ENCODE data around the gene SLIT3. TPM values are rescaled to one million over a fixed set of nuclear protein-coding genes. Genes with fewer than 3 reads are reported as not detected.

The SLIT3 gene
- total and polyA plus RNA-seq, 4 experiments from 2014 or later, result not detected

GRCh38 chr5:168668078-168668477, 632.9 kb downstream of the SLIT3 start:
- Mint-ChIP-seq H3K4me3 (no peak overlapping the region), H3K27me3 (peaks cover 0 to 3% of the 10 kb centered on the region in 2 donors), H3K27ac (no peak overlapping the region), H3K36me3 (no peaks in the 10 kb centered on the region), H3K4me1 (no peaks in the 10 kb centered on the region), H3K9me3 (no peaks in the 10 kb centered on the region)
- Histone ChIP-seq H3K36me3 (ENCODE audit: insufficient read depth, low read length) (no peaks in the 10 kb centered on the region), H3K27ac (ENCODE audit: low read depth, low read length) (no peak overlapping the region), H3K4me3 (ENCODE audit: low read length in 2 of 2) (no peak overlapping the region), H3K9me3 (ENCODE audit: control insufficient read depth in 1 of 2, low read length in 2 of 2) (no peaks in the 10 kb centered on the region), H3K4me1 (ENCODE audit: insufficient read depth, low read length) (no peaks in the 10 kb centered on the region), H3K27me3 (ENCODE audit: insufficient read depth, low read length) (no peaks in the 10 kb centered on the region)
- intact Hi-C loops (cut with micrococcal nuclease), result no loop called here
- POLR2A ChIA-PET (ENCODE audit: partially characterized antibody), result no interaction called here
- CTCF ChIA-PET (ENCODE audit: partially characterized antibody), result interaction anchor here (1.1 to 1.4 kb wide), 2 partner anchors 11 to 13 kb away, joined by 3 to 5 read pairs; no protein-coding TSS in a partner anchor
- no peak for DNase-seq

- Histone ChIP-seq H3K27me3 (ENCODE audit: insufficient read depth, low read length) (no peaks in the 10 kb centered on the region), H3K36me3 (ENCODE audit: insufficient read depth, low read length) (no peaks in the 10 kb centered on the region), H3K4me3 (ENCODE audit: low read length in 2 of 2) (no peak overlapping the region), H3K9me3 (ENCODE audit: control insufficient read depth in 1 of 2, low read length in 2 of 2) (no peaks in the 10 kb centered on the region), H3K27ac (ENCODE audit: low read depth, low read length) (no peak overlapping the region), H3K4me1 (ENCODE audit: insufficient read depth, low read length) (no peaks in the 10 kb centered on the region)
- no peak overlapping the region for H3K27ac Mint-ChIP-seq
- H3K36me3 Mint-ChIP-seq, result no peaks in the 10 kb centered on the region
- POLR2A ChIA-PET (ENCODE audit: partially characterized antibody), result no interaction called here
- H3K9me3 Mint-ChIP-seq, result no peaks in the 10 kb centered on the region
- intact Hi-C loops (cut with micrococcal nuclease), result no loop called here
- CTCF ChIA-PET (ENCODE audit: partially characterized antibody), result interaction anchor here (1.1 to 1.4 kb wide), 2 partner anchors 11 to 14 kb away, joined by 3 to 5 read pairs; no protein-coding TSS in a partner anchor
- peak overlapping the region in 1 of 8 donors; percentile 7 for H3K4me3 Mint-ChIP-seq
- DNase-seq, result no peak
- H3K27me3 Mint-ChIP-seq, result peaks cover 0 to 7% of the 10 kb centered on the region in 2 donors
- no peaks in the 10 kb centered on the region for H3K4me1 Mint-ChIP-seq
Measured at GRCh38 chr5:168667301-168667840, 633.6 kb downstream of the SLIT3 start.

- Mint-ChIP-seq H3K27me3 (peaks cover under 1 to 10% of the 10 kb centered on the region in 2 donors), H3K4me1 (no peaks in the 10 kb centered on the region), H3K36me3 (no peaks in the 10 kb centered on the region), H3K9me3 (no peaks in the 10 kb centered on the region), H3K4me3 (no peak overlapping the region), H3K27ac (no peak overlapping the region)
- H3K9me3 ChIP-seq (ENCODE audit: control insufficient read depth in 1 of 2, low read length in 2 of 2), result no peaks in the 10 kb centered on the region
- CTCF ChIA-PET (ENCODE audit: partially characterized antibody), result interaction anchor here (1.0 kb wide), 1 partner anchor 11 kb away, joined by 4 read pairs; no protein-coding TSS in a partner anchor
- intact Hi-C loops (cut with micrococcal nuclease), result no loop called here
- no peaks in the 10 kb centered on the region for H3K27me3 ChIP-seq (ENCODE audit: insufficient read depth, low read length)
- H3K4me1 ChIP-seq (ENCODE audit: insufficient read depth, low read length), result no peaks in the 10 kb centered on the region
- H3K36me3 ChIP-seq (ENCODE audit: insufficient read depth, low read length), result no peaks in the 10 kb centered on the region
- no peak for DNase-seq
- H3K4me3 ChIP-seq (ENCODE audit: low read length in 2 of 2), result no peak overlapping the region
- POLR2A ChIA-PET (ENCODE audit: partially characterized antibody), result no interaction called here
- no peak overlapping the region for H3K27ac ChIP-seq (ENCODE audit: low read depth, low read length)
Measured at GRCh38 chr5:168666356-168666755, 634.6 kb downstream of the SLIT3 start.

GRCh38 chr5:168663276-168664004, 637.5 kb downstream of the SLIT3 start:
- DNase-seq, result no peak
- no peaks in the 10 kb centered on the region for H3K9me3 ChIP-seq (ENCODE audit: control insufficient read depth in 1 of 2, low read length in 2 of 2)
- no peak overlapping the region for H3K4me3 Mint-ChIP-seq
- H3K4me1 Mint-ChIP-seq, result no peaks in the 10 kb centered on the region
- no peak overlapping the region for H3K27ac Mint-ChIP-seq
- peaks cover 6 to 14% of the 10 kb centered on the region in 2 donors for H3K27me3 Mint-ChIP-seq
- no peak overlapping the region for H3K27ac ChIP-seq (ENCODE audit: low read depth, low read length)
- intact Hi-C loops (cut with micrococcal nuclease), result no loop called here
- no peaks in the 10 kb centered on the region for H3K27me3 ChIP-seq (ENCODE audit: insufficient read depth, low read length)
- H3K36me3 ChIP-seq (ENCODE audit: insufficient read depth, low read length), result no peaks in the 10 kb centered on the region
- H3K4me3 ChIP-seq (ENCODE audit: low read length in 2 of 2), result no peak overlapping the region
- no peaks in the 10 kb centered on the region for H3K4me1 ChIP-seq (ENCODE audit: insufficient read depth, low read length)
- POLR2A ChIA-PET (ENCODE audit: partially characterized antibody), result no interaction called here
- no peaks in the 10 kb centered on the region for H3K36me3 Mint-ChIP-seq
- H3K9me3 Mint-ChIP-seq, result no peaks in the 10 kb centered on the region
- CTCF ChIA-PET (ENCODE audit: partially characterized antibody), result no interaction called here

- Mint-ChIP-seq H3K4me1 (no peaks in the 10 kb centered on the region), H3K4me3 (no peak overlapping the region), H3K36me3 (no peaks in the 10 kb centered on the region), H3K27ac (no peak overlapping the region), H3K9me3 (no peaks in the 10 kb centered on the region), H3K27me3 (peaks cover 7 to 16% of the 10 kb centered on the region in 2 donors)
- POLR2A ChIA-PET (ENCODE audit: partially characterized antibody), result no interaction called here
- no peaks in the 10 kb centered on the region for H3K36me3 ChIP-seq (ENCODE audit: insufficient read depth, low read length)
- H3K4me3 ChIP-seq (ENCODE audit: low read length in 2 of 2), result no peak overlapping the region
- no peak for DNase-seq
- intact Hi-C loops (cut with micrococcal nuclease), result no loop called here
- no peaks in the 10 kb centered on the region for H3K9me3 ChIP-seq (ENCODE audit: control insufficient read depth in 1 of 2, low read length in 2 of 2)
- CTCF ChIA-PET (ENCODE audit: partially characterized antibody), result no interaction called here
- H3K27ac ChIP-seq (ENCODE audit: low read depth, low read length), result no peak overlapping the region
- H3K27me3 ChIP-seq (ENCODE audit: insufficient read depth, low read length), result no peaks in the 10 kb centered on the region
- no peaks in the 10 kb centered on the region for H3K4me1 ChIP-seq (ENCODE audit: insufficient read depth, low read length)
Measured at GRCh38 chr5:168661593-168662485, 639.1 kb downstream of the SLIT3 start.

GRCh38 chr5:168660691-168661090, 640.2 kb downstream of the SLIT3 start:
- H3K27me3 Mint-ChIP-seq, result peaks cover 8 to 16% of the 10 kb centered on the region in 2 donors
- Histone ChIP-seq H3K27me3 (ENCODE audit: insufficient read depth, low read length) (no peaks in the 10 kb centered on the region), H3K4me3 (ENCODE audit: low read length in 2 of 2) (no peak overlapping the region), H3K4me1 (ENCODE audit: insufficient read depth, low read length) (no peaks in the 10 kb centered on the region), H3K9me3 (ENCODE audit: control insufficient read depth in 1 of 2, low read length in 2 of 2) (no peaks in the 10 kb centered on the region), H3K27ac (ENCODE audit: low read depth, low read length) (no peak overlapping the region), H3K36me3 (ENCODE audit: insufficient read depth, low read length) (no peaks in the 10 kb centered on the region)
- ChIA-PET POLR2A (ENCODE audit: partially characterized antibody) (no interaction called here), CTCF (ENCODE audit: partially characterized antibody) (no interaction called here)
- intact Hi-C loops (cut with micrococcal nuclease), result no loop called here
- no peaks in the 10 kb centered on the region for H3K4me1 Mint-ChIP-seq
- no peak overlapping the region for H3K27ac Mint-ChIP-seq
- H3K4me3 Mint-ChIP-seq, result no peak overlapping the region
- no peak for DNase-seq
- peaks cover 0 to 2% (median 0%) of the 10 kb centered on the region in 8 donors for H3K9me3 Mint-ChIP-seq
- H3K36me3 Mint-ChIP-seq, result no peaks in the 10 kb centered on the region

- no peaks in the 10 kb centered on the region for H3K27me3 ChIP-seq (ENCODE audit: insufficient read depth, low read length)
- Mint-ChIP-seq H3K36me3 (no peaks in the 10 kb centered on the region), H3K4me1 (no peaks in the 10 kb centered on the region), H3K27ac (no peak overlapping the region), H3K9me3 (peaks cover 0 to 2% (median 0%) of the 10 kb centered on the region in 8 donors), H3K4me3 (no peak overlapping the region), H3K27me3 (peaks cover 8 to 14% of the 10 kb centered on the region in 2 donors)
- ChIA-PET CTCF (ENCODE audit: partially characterized antibody) (no interaction called here), POLR2A (ENCODE audit: partially characterized antibody) (no interaction called here)
- no peak for DNase-seq
- H3K4me3 ChIP-seq (ENCODE audit: low read length in 2 of 2), result no peak overlapping the region
- no peaks in the 10 kb centered on the region for H3K36me3 ChIP-seq (ENCODE audit: insufficient read depth, low read length)
- intact Hi-C loops (cut with micrococcal nuclease), result no loop called here
- H3K9me3 ChIP-seq (ENCODE audit: control insufficient read depth in 1 of 2, low read length in 2 of 2), result no peaks in the 10 kb centered on the region
- no peak overlapping the region for H3K27ac ChIP-seq (ENCODE audit: low read depth, low read length)
- no peaks in the 10 kb centered on the region for H3K4me1 ChIP-seq (ENCODE audit: insufficient read depth, low read length)
Measured at GRCh38 chr5:168659286-168659847, 641.6 kb downstream of the SLIT3 start.

All from CD4-positive, alpha-beta memory T cell (primary cell).